ENCODE data around the gene ABHD2. TPM values are rescaled to one million over a fixed set of nuclear protein-coding genes. Genes with fewer than 3 reads are reported as not detected.

Gene ABHD2
- 10 to 100 TPM; 50.0 to 79.9 (median 65.2) TPM for total RNA-seq

GRCh38 chr15:89087830-89088604 lies at the start of gene ABHD2:
TSS of gene ABHD2 (plus strand) at chr15:89088456. CDS start at chr15:89116328, 27,872 bp downstream.
- no peak for TF ChIP-seq CTCF (IDR thresholded peaks at IDR 0.05; ENCODE audit: low read depth)

GRCh38 chr15:89039142-89039541 lies 49.1 kb upstream of the ABHD2 start:
- no peak for TF ChIP-seq CTCF (IDR thresholded peaks at IDR 0.05; ENCODE audit: low read depth)

GRCh38 chr15:89041507-89041906 lies 46.7 kb upstream of the ABHD2 start:
- no peak for TF ChIP-seq CTCF (IDR thresholded peaks at IDR 0.05; ENCODE audit: low read depth)

- no peak for TF ChIP-seq CTCF (IDR thresholded peaks at IDR 0.05; ENCODE audit: low read depth)
These were observed 45.9 kb upstream of the ABHD2 start for GRCh38 chr15:89042387-89042786.

- no peak for TF ChIP-seq CTCF (IDR thresholded peaks at IDR 0.05; ENCODE audit: low read depth)
These were observed 44.9 kb upstream of the ABHD2 start for GRCh38 chr15:89043031-89044002.

- no peak for TF ChIP-seq CTCF (IDR thresholded peaks at IDR 0.05; ENCODE audit: low read depth)
These were observed 36.4 kb upstream of the ABHD2 start for GRCh38 chr15:89051875-89052274.

GRCh38 chr15:89052474-89052873 lies 35.8 kb upstream of the ABHD2 start:
- no peak for TF ChIP-seq CTCF (IDR thresholded peaks at IDR 0.05; ENCODE audit: low read depth)
